ENCODE measurements around the gene DHX35. TPM values are rescaled to one million over a fixed set of nuclear protein-coding genes. Genes with fewer than 3 reads are reported as not detected.

DHX35 gene
- total and polyA plus RNA-seq, 2 of the 4 experiments (the other 2 are of a cell fraction), result 9.1 to 13.5 TPM

GRCh38 chr20:39032997-39033396 is 70.9 kb downstream of the DHX35 start:
- no TSS peak for BruUV-seq (replicated peaks)
- H4K20me1 ChIP-seq (ENCODE audit: insufficient read depth, low read length), result no peaks in the 10 kb centered on the region
- no peak overlapping the region for H3K4ac ChIP-seq (ENCODE audit: low read depth, low read length)
- no peak overlapping the region for H4K91ac ChIP-seq (ENCODE audit: insufficient read depth, low read depth, low read length)
- no peak overlapping the region for H3K18ac ChIP-seq (ENCODE audit: low read depth, low read length)
- ATAC-seq (ENCODE audit: low read depth) (no peak), DNase-seq (no peak)
- peaks cover 26% of the 10 kb centered on the region for H3K36me3 ChIP-seq (ENCODE audit: control insufficient read depth, insufficient read depth, low read length)
- H2AK9ac ChIP-seq (replicated peaks; ENCODE audit: low read depth, low read length, poor library complexity), result no peak overlapping the region
- H2BK5ac ChIP-seq (ENCODE audit: low read depth, low read length, poor library complexity, severe bottlenecking), result no peak overlapping the region
- H3K27me3 ChIP-seq (ENCODE audit: control insufficient read depth, insufficient read depth, low read length), result no peaks in the 10 kb centered on the region
- dilution Hi-C loops (cut with HindIII; ENCODE audit: low sequenced_read_pairs, unreplicated experiment) (no loop called here), in situ Hi-C loops (cut with MboI; ENCODE audit: low sequenced_read_pairs) (loop anchor here (25.0 kb wide), 1 partner anchor 271 kb away; no protein-coding TSS in a partner anchor), intact Hi-C loops (cut with micrococcal nuclease) (loop anchor here (10.0 kb wide), 1 partner anchor 48 kb away; no protein-coding TSS in a partner anchor)
- H4K8ac ChIP-seq (ENCODE audit: low read depth in 2 of 2, low read length in 2 of 2), result no peak overlapping the region
- H3K9me3 ChIP-seq (ENCODE audit: control insufficient read depth, insufficient read depth, low read length), result no peaks in the 10 kb centered on the region
- no peak overlapping the region for H3K23ac ChIP-seq (ENCODE audit: low read depth, low read length)
- H2AK5ac ChIP-seq (ENCODE audit: low read depth, low read length), result no peak overlapping the region
- H3K79me1 ChIP-seq (ENCODE audit: low read depth in 1 of 2, low read length in 2 of 2), result peaks cover 8% of the 10 kb centered on the region in 2 experiments
- H3K9me1 ChIP-seq (ENCODE audit: insufficient read depth, low read length), result peaks cover 8% of the 10 kb centered on the region; the same call in 1 of the 2 replicates
- H2BK20ac ChIP-seq (ENCODE audit: low read depth, low read length), result no peak overlapping the region
- H3K27ac ChIP-seq (ENCODE audit: insufficient read depth, low read length), result no peak overlapping the region
- H3K9ac ChIP-seq (ENCODE audit: low read depth, low read length), result no peak overlapping the region
- peaks cover 15% of the 10 kb centered on the region for H3K4me1 ChIP-seq (ENCODE audit: control insufficient read depth, insufficient read depth, low read length)
- no peak overlapping the region for H3K14ac ChIP-seq (replicated peaks; ENCODE audit: low read depth, low read length)
- no peak overlapping the region for H2BK120ac ChIP-seq (ENCODE audit: low read depth, low read length)
- no peak overlapping the region for H3K56ac ChIP-seq (ENCODE audit: extremely low read depth, insufficient read depth, low read length)
- no peak overlapping the region for H2AFZ ChIP-seq (replicated peaks; ENCODE audit: low read length, poor library complexity)
- no peak overlapping the region for H3K4me2 ChIP-seq (ENCODE audit: low read depth, low read length)
- POLR2A ChIA-PET (ENCODE audit: unreplicated experiment), result no interaction called here
- CTCF ChIA-PET, result interaction anchor here (0.6 kb wide), 1 partner anchor 53 kb away, joined by 4 read pairs; no protein-coding TSS in a partner anchor
- H4K5ac ChIP-seq (ENCODE audit: low read depth, low read length), result no peak overlapping the region
- TF ChIP-seq RCOR1 (IDR thresholded peaks at IDR 0.05; ENCODE audit: insufficient replicate concordance, low read length) (no peak), MAFK (IDR thresholded peaks at IDR 0.05; ENCODE audit: low read depth, low read length) (no peak), POLR2A (IDR thresholded peaks at IDR 0.05; ENCODE audit: low read depth, low read length) (no peak), RAD21 (IDR thresholded peaks at IDR 0.05; ENCODE audit: low read length) (no peak), ELK1 (IDR thresholded peaks at IDR 0.05; ENCODE audit: borderline replicate concordance, low read depth, low read length) (no peak), MAZ (IDR thresholded peaks at IDR 0.05; ENCODE audit: borderline replicate concordance, low read depth, low read length) (no peak), USF2 (IDR thresholded peaks at IDR 0.05; ENCODE audit: low read depth, low read length) (no peak), CHD1 (IDR thresholded peaks at IDR 0.05; ENCODE audit: low read depth, low read length) (no peak), CEBPB (IDR thresholded peaks at IDR 0.05; ENCODE audit: low read depth, low read length) (no peak), NFE2L2 (IDR thresholded peaks at IDR 0.05; ENCODE audit: low read depth, low read length) (no peak), MXI1 (IDR thresholded peaks at IDR 0.05; ENCODE audit: borderline replicate concordance, low read depth, low read length) (no peak), CTCF (conservative IDR thresholded peaks at IDR 0.05; ENCODE audit: low read depth, low read length) (no peak), RFX5 (IDR thresholded peaks at IDR 0.05; ENCODE audit: low read depth, low read length) (no peak), BHLHE40 (IDR thresholded peaks at IDR 0.05; ENCODE audit: low read depth, low read length) (no peak), FOS (IDR thresholded peaks at IDR 0.05; ENCODE audit: low read depth, low read length) (no peak), SMC3 (IDR thresholded peaks at IDR 0.05; ENCODE audit: low read depth, low read length) (no peak)
- 80% methylated on average over 1 of the region's 3 CpGs; no CpG with 5 or more reads in 1 of the 2 experiments for WGBS, 2 experiments (ENCODE audit: extremely low coverage in 2 of 2, insufficient read length in 1 of 2)
- no peak overlapping the region for H2BK15ac ChIP-seq (ENCODE audit: low read depth, low read length)
- no peak overlapping the region for H3K4me3 ChIP-seq (ENCODE audit: insufficient read depth, low read depth, low read length)

Measured in IMR-90 (cell line).